ENCODE results near the gene PLXNA4. TPM values are rescaled to one million over a fixed set of nuclear protein-coding genes. Genes with fewer than 3 reads are reported as not detected.

The PLXNA4 gene
- total RNA-seq, 1 donor from 2014 or later = 10.6 TPM

GRCh38 chr7:132536654-132537395, 39.4 kb downstream of the PLXNA4 start:
- intact Hi-C loops (cut with micrococcal nuclease) = no loop called here

- intact Hi-C loops (cut with micrococcal nuclease) = no loop called here
These were observed 42.4 kb downstream of the PLXNA4 start for GRCh38 chr7:132533916-132534315.

DNA sequence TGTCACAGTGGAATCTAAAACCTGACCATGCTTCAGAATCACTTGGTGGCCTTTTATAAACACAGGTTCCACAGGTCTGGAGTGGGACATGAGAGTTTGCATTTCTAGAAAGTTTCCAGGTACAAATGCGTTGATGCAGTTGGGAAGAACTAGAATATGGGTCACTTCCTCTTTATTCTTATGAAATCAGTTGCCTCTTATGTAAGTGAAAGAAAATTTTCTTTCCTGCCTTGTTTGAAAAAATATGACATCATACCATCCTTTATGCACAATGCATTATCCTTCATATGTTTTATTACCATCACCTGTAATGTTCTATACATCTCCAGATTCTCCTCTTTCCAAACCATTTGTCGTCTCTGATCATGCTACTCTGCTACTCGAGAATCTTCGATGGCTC, 44.0 kb downstream of the PLXNA4 start:
- intact Hi-C loops (cut with micrococcal nuclease) = no loop called here

DNA sequence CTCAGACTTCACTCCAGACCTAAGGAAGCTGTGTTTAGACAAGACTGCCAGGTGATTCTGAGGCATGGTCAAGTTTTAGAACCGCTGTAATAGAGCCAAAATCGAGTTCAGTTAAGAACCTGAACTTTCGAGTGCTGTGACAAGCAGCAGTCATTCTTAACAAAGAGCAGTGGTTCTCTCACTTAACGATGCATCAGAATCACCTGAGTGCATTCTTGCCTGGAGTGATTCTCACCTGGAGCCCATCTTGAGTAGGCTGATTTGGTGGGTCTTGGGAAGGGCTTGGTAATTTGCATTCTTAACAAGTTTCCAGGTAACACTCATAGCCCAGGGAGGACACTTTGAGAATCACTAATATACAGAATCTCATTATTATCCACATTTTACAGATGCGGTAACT, 44.7 kb downstream of the PLXNA4 start:
- intact Hi-C loops (cut with micrococcal nuclease) = no loop called here

DNA sequence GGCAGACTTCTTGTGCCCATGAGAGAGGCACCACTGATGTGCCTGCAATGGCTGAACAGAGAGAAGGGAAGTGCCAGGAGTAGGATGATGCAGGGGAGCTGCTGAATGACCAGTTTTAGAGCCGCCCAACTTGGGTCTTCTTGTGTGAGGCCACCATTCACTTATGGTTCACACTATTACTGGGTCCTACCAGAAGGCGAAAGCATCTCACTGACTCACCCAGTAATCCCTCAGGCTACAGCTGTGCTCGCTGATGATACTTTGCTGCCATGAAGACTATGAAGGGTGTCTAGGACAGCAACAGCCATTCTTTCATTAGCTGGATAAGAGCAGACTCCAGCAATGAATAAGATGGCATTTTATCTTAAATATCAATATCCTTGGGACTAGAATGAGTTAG, 47.6 kb downstream of the PLXNA4 start:
- intact Hi-C loops (cut with micrococcal nuclease) = loop anchor here (5.0 kb wide), 1 partner anchor 374 kb away; no protein-coding TSS in a partner anchor

GRCh38 chr7:132527467-132528410, 48.5 kb downstream of the PLXNA4 start:
- intact Hi-C loops (cut with micrococcal nuclease) = loop anchor here (5.0 kb wide), 1 partner anchor 375 kb away; no protein-coding TSS in a partner anchor

- intact Hi-C loops (cut with micrococcal nuclease) = loop anchor here (5.0 kb wide), 1 partner anchor 376 kb away; no protein-coding TSS in a partner anchor
These were observed 50.0 kb downstream of the PLXNA4 start for GRCh38 chr7:132526111-132526740.

GRCh38 chr7:132521423-132521822, 54.8 kb downstream of the PLXNA4 start:
- intact Hi-C loops (cut with micrococcal nuclease) = loop anchor here (5.0 kb wide), 1 partner anchor 46 kb away; no protein-coding TSS in a partner anchor

- intact Hi-C loops (cut with micrococcal nuclease) = loop anchor here (5.0 kb wide), 1 partner anchor 47 kb away; no protein-coding TSS in a partner anchor
These were observed 55.5 kb downstream of the PLXNA4 start for GRCh38 chr7:132520591-132521280.

GRCh38 chr7:132519936-132520335, 56.3 kb downstream of the PLXNA4 start:
- intact Hi-C loops (cut with micrococcal nuclease) = loop anchor here (5.0 kb wide), 1 partner anchor 47 kb away; no protein-coding TSS in a partner anchor

- intact Hi-C loops (cut with micrococcal nuclease) = no loop called here
These were observed 57.5 kb downstream of the PLXNA4 start for GRCh38 chr7:132518839-132519173.

- intact Hi-C loops (cut with micrococcal nuclease) = no loop called here
These were observed 58.0 kb downstream of the PLXNA4 start for GRCh38 chr7:132518102-132518838.

- intact Hi-C loops (cut with micrococcal nuclease) = no loop called here
These were observed 60.0 kb downstream of the PLXNA4 start for GRCh38 chr7:132516042-132516840.

DNA sequence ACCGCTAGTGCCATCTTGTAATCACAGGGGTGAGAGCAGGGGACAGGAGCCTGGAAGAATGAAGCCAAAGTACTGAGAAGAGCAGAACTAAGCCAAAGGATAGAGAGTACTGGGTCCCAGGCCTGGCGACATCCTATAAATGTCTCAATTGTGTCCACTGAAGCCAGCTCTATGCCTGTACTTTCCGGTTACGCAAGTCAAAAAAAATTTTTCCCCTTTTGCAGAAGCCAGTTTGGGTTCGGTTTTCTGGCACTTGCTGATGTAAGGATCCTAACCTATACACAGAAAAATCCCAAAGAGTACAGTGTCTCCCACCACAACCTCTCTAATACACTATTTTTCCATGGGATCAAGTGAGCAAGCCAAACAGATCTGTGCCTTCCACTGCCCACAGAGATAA, 61.1 kb downstream of the PLXNA4 start:
- intact Hi-C loops (cut with micrococcal nuclease) = no loop called here

GRCh38 chr7:132514430-132514829, 61.8 kb downstream of the PLXNA4 start:
- intact Hi-C loops (cut with micrococcal nuclease) = no loop called here

DNA sequence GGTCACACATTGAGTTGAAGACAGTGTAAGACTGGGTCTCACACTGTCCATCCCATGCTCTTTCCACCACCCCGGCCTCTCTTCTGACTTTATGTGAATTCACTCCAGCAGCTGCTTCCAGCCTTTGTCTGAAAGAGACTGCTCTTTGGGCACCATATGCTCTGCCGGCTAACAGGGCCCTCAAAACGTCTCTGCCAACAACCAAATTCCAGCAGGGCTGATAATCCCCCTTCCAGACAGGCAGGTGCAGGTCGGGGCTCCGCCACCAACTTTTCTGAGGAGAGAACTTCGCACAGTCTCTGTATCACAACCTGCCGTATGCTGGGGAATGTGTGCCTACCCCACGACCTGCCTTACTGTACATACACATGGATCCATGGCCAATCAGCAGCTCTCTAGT, 64.3 kb downstream of the PLXNA4 start:
- intact Hi-C loops (cut with micrococcal nuclease) = no loop called here

DNA sequence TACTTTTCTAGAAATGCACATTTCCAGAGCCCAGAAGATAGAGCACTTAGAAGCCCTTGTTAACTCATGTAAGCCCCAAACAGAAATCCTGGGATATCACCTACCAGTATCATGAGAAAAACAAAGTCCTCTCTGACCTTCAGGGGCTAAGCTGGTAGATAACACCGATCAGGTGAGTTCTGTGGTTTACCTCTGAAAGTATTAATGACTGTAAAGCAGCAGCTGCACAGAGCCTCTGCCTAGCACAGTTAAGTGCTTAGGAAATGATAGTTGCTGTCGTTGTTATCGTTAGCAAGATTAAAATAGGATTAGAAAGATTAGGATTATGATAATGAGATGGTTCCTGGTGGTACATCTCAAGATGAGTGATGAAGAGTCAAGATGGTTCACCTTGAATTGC, 64.9 kb downstream of the PLXNA4 start:
- intact Hi-C loops (cut with micrococcal nuclease) = no loop called here

- intact Hi-C loops (cut with micrococcal nuclease) = no loop called here
These were observed 66.6 kb downstream of the PLXNA4 start for GRCh38 chr7:132509643-132510042.

GRCh38 chr7:132508724-132509353, 67.4 kb downstream of the PLXNA4 start:
- intact Hi-C loops (cut with micrococcal nuclease) = no loop called here

Data from T-helper 2 cell treated with Interferon-gamma antibody and Interleukin-4, amounts not matched to agents 100 ng/mL and 5 ng/mL, for 36 hours (primary cell).